NCI-H345 treated with DMSO at 0.1 percent for 48 hours (cell line): ENCODE measurements around the gene ADRB1.

Experiments used
- DNase-seq: peaks from one replicate; lab custom pipeline; 2025; ENCODE audit not compliant: unreplicated experiment; lab: John Stamatoyannopoulos, UW

Gene ADRB1

GRCh38 chr10:114084215-114084614, 40.5 kb downstream of the ADRB1 start:
- DNase-seq: no peak

GRCh38 chr10:114087255-114087654, 43.6 kb downstream of the ADRB1 start:
- DNase-seq: no peak

GRCh38 chr10:114087655-114088054, 44.0 kb downstream of the ADRB1 start:
- DNase-seq: no peak

GRCh38 chr10:114094795-114095194, 51.1 kb downstream of the ADRB1 start:
- DNase-seq: no peak

GRCh38 chr10:114095559-114096337, 52.1 kb downstream of the ADRB1 start:
- no peak for DNase-seq
